Esophagus muscularis mucosa (tissue), 4 donors: ENCODE measurements around the gene NOX5. TPM values are rescaled to one million over a fixed set of nuclear protein-coding genes. Genes with fewer than 3 reads are reported as not detected.
A peak's percentile ranks its signal among the peaks of the same experiment; 100 is the strongest.

Experiments used
- DNase-seq: peaks from one replicate; pipeline ENCODE4 v3.0.0-alpha.2; 2017; ENCODE audit errors: extremely low spot score
- H3K27ac ChIP-seq, 4 donors: fragments of 200-600 bp; sonication (generic); replicated peaks in 1 of 4; 1 replicate in 3 of 4; 2 replicates in 1 of 4; pipeline ENCODE4 v1.5.1; 2016 to 2019; ENCODE audit warnings: mild to moderate bottlenecking in 1 of 4
- H3K27me3 ChIP-seq, 4 donors: fragments of 200-600 bp; sonication (generic); one replicate each; pipeline versions ENCODE4 v1.5.1 to v1.6.0; 2016 to 2019
- H3K36me3 ChIP-seq, 4 donors: fragments of 200-600 bp; sonication (generic); one replicate each; pipeline ENCODE4 v1.5.1; 2016 to 2019
- H3K4me1 ChIP-seq, 4 donors: fragments of 200-600 bp; sonication (generic); one replicate each; pipeline ENCODE4 v1.5.1; 2016 to 2019
- H3K4me3 ChIP-seq, 4 donors: fragments of 200-600 bp; sonication (generic); 1 replicate in 2 of 4; 2 replicates in 2 of 4; pipeline ENCODE4 v1.5.1; 2016 to 2019; ENCODE audit warnings: mild to moderate bottlenecking in 4 of 4, moderate library complexity in 1 of 4
- H3K9me3 ChIP-seq, 4 donors: fragments of 200-600 bp; sonication (generic); 1 replicate in 3 of 4; 2 replicates in 1 of 4; pipeline ENCODE4 v1.5.1; 2016 to 2019
- CTCF ChIP-seq, 3 experiments: fragments of 200-600 bp in 2 of 3; fragments of 450-650 bp in 1 of 3; sonication (generic) in 2 of 3; IDR thresholded peaks; one replicate each; pipeline ENCODE4 v1.5.1; 2017 to 2019; ENCODE audit warnings: antibody characterized with exemption in 3 of 3, mild to moderate bottlenecking in 2 of 3, moderate library complexity in 1 of 3
- EP300 ChIP-seq: sonication (generic); formaldehyde crosslinking; IDR thresholded peaks from one replicate; pipeline ENCODE4 v1.6.1; 2017; ENCODE audit warnings: antibody characterized with exemption
- POLR2A ChIP-seq: fragments of 450-650 bp; IDR thresholded peaks from one replicate; pipeline ENCODE4 v1.6.1; 2017; ENCODE audit warnings: antibody characterized with exemption, moderate library complexity, mild to moderate bottlenecking, low read depth
- POLR2AphosphoS5 ChIP-seq, 2 donors: sonication (generic); formaldehyde crosslinking; IDR thresholded peaks; one replicate each; pipeline ENCODE4 v1.6.1; 2017; ENCODE audit warnings: antibody characterized with exemption in 2 of 2
- WGBS: methylation state at CpG from one replicate; pipeline ENCODE4 v1.1.5; 2018; 5-methylcytosine and 5-hydroxymethylcytosine counted together
- intact Hi-C: fragments of 100-400 bp; cut with DNase I; formaldehyde crosslinking; loops from one replicate; pipeline ENCODE4 v1.15.1; 2023
- total RNA-seq, 4 donors: library from RNA; depleted of rRNA; stranded (reverse); fragments of >200 nt; gene quantifications; one replicate each; pipeline versions ENCODE4 v1.1.0 to v1.2.1, GENCODE V29; 2016

Gene NOX5, protein sequence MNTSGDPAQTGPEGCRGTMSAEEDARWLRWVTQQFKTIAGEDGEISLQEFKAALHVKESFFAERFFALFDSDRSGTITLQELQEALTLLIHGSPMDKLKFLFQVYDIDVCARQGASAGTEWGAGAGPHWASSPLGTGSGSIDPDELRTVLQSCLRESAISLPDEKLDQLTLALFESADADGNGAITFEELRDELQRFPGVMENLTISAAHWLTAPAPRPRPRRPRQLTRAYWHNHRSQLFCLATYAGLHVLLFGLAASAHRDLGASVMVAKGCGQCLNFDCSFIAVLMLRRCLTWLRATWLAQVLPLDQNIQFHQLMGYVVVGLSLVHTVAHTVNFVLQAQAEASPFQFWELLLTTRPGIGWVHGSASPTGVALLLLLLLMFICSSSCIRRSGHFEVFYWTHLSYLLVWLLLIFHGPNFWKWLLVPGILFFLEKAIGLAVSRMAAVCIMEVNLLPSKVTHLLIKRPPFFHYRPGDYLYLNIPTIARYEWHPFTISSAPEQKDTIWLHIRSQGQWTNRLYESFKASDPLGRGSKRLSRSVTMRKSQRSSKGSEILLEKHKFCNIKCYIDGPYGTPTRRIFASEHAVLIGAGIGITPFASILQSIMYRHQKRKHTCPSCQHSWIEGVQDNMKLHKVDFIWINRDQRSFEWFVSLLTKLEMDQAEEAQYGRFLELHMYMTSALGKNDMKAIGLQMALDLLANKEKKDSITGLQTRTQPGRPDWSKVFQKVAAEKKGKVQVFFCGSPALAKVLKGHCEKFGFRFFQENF
- under 1 TPM; under 0.01 to 0.66 (median 0.34) TPM for total RNA-seq

- no peak within 1 kb of the TSS for H3K4me3 ChIP-seq
- H3K4me1 ChIP-seq, result no peaks in the 10 kb centered on the region
- DNase-seq, result peak; percentile 47
- WGBS, result 86% methylated on average over 1 of the region's 1 CpG
- H3K36me3 ChIP-seq, result no peaks in the 10 kb centered on the region
- TF ChIP-seq POLR2A (no peak), CTCF (IDR thresholded peaks at IDR 0.05) (no peak), POLR2AphosphoS5 (IDR thresholded peaks at IDR 0.05) (no peak), EP300 (no peak)
- no peak within 1 kb of the TSS for H3K27ac ChIP-seq
- intact Hi-C loops, result no loop called here
- H3K9me3 ChIP-seq, result peaks cover 0 to 4% (median 0%) of the 10 kb centered on the region in 4 donors
- peaks cover 0 to 15% (median 0%) of the 10 kb centered on the region in 4 donors for H3K27me3 ChIP-seq
These were observed at the start of gene NOX5 for GRCh38 chr15:69014454-69014853. Gene NOX5 (plus strand): TSS chr15:69014695. CDS start chr15:69014736, 41 bp downstream.

DNA sequence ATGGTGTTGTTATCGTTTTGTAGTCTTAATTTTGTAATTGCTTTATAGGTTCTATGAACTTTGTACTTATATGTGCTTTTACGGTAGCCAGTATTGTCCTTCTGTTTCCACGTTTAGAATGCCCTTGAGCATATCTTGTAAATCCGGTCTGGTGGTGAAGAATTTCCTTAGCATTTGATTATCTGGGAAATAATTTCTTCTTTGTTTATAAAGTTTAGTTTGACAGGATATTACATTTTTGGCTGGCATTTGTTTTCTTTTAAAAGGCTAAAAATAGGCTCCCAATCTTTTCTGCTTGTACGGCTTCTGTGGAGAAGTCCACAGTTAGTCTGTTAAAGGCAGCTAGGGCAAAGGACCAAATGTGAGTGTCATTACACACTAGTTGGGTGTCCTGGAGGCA, 47.5 kb upstream of the NOX5 start:
- Histone ChIP-seq H3K9me3 (peaks cover 0 to 20% (median 18%) of the 10 kb centered on the region in 4 donors), H3K27me3 (no peaks in the 10 kb centered on the region), H3K36me3 (no peaks in the 10 kb centered on the region), H3K4me3 (no peak overlapping the region), H3K4me1 (peaks cover 0 to under 1% (median under 1%) of the 10 kb centered on the region in 4 donors), H3K27ac (no peak overlapping the region)
- 60% methylated on average over 5 of the region's 5 CpGs for WGBS
- no peak for DNase-seq
- TF ChIP-seq EP300, result no peak
- no peak for TF ChIP-seq CTCF (IDR thresholded peaks at IDR 0.05)
- TF ChIP-seq POLR2A, result no peak
- no peak for TF ChIP-seq POLR2AphosphoS5 (IDR thresholded peaks at IDR 0.05)
- intact Hi-C loops, result no loop called here

DNA sequence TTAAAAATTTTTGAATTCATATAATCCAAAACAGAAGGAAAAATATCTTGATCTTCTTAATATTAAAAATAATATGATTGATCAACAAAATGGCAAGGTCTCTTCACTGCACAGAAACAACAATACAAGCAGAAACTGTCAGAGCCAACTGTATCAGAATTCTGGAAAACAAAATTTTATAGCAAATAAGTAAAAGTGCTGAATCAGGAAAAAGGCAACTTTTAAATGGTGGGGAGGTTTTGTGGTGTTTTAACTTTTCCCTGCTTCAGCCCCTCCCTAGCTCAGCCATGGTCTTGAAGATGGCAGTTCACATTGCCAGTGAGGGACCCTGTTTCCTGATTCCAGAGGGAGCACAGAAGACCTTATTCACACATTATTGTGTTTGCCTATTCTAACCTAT, 46.5 kb upstream of the NOX5 start:
- Histone ChIP-seq H3K9me3 (peaks cover 0 to 20% (median 18%) of the 10 kb centered on the region in 4 donors), H3K36me3 (no peaks in the 10 kb centered on the region), H3K4me1 (peaks cover 0 to 10% (median 9%) of the 10 kb centered on the region in 4 donors), H3K27ac (no peak overlapping the region), H3K27me3 (no peaks in the 10 kb centered on the region), H3K4me3 (no peak overlapping the region)
- TF ChIP-seq POLR2AphosphoS5 (IDR thresholded peaks at IDR 0.05), result no peak
- no peak for TF ChIP-seq EP300
- TF ChIP-seq POLR2A, result no peak
- TF ChIP-seq CTCF (IDR thresholded peaks at IDR 0.05), result no peak
- DNase-seq, result no peak
- intact Hi-C loops, result no loop called here

GRCh38 chr15:68969298-68969697, 45.2 kb upstream of the NOX5 start:
- Histone ChIP-seq H3K4me3 (no peak overlapping the region), H3K27ac (no peak overlapping the region), H3K9me3 (peaks cover 0 to 20% (median 18%) of the 10 kb centered on the region in 4 donors), H3K27me3 (no peaks in the 10 kb centered on the region), H3K36me3 (no peaks in the 10 kb centered on the region), H3K4me1 (peaks cover 0 to 14% (median 10%) of the 10 kb centered on the region in 4 donors)
- intact Hi-C loops, result no loop called here
- no peak for TF ChIP-seq CTCF (IDR thresholded peaks at IDR 0.05)
- no peak for TF ChIP-seq EP300
- no peak for DNase-seq
